TTC549 (cell line): ENCODE results near the gene HOXD9.

Experiments used
- FAIRE-seq: peaks from 2 replicates; lab custom pipeline; 2012; peaks lifted over from hg19 to GRCh38; lab: Jason Lieb, UNC

HOXD9 gene

DNA sequence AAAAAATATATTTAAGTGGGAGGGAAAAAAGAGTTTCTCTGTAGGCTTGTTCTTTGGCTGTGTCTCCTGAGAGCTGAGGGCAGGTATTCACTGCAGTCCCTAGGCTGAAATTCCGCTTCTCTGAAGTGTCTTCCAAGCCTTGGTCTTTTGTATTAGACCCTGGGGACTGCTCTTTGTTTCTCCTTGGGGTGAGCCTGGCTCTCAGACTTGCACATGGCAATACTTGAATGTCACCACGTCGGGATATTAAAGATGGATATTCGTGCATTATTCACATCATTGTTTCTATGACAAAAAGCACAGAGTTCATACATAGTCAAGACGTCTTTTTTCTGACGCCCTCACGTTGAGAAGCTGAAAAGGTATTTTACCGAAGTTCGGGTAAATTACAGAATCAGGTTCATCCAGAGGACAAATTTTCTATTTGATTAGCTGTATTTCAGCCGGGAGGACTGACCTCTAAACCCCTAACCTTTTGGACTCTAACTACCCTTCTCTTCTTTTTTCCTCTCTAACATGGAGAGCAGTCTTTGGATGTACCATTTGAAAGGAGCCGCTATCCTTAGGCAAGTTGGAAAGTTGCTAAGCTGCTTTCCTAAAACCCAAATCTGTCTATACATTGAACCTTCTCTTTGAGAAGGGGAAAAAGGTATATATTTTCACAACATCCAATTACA, 32.2 kb downstream of the HOXD9 start:
- no peak for FAIRE-seq

DNA sequence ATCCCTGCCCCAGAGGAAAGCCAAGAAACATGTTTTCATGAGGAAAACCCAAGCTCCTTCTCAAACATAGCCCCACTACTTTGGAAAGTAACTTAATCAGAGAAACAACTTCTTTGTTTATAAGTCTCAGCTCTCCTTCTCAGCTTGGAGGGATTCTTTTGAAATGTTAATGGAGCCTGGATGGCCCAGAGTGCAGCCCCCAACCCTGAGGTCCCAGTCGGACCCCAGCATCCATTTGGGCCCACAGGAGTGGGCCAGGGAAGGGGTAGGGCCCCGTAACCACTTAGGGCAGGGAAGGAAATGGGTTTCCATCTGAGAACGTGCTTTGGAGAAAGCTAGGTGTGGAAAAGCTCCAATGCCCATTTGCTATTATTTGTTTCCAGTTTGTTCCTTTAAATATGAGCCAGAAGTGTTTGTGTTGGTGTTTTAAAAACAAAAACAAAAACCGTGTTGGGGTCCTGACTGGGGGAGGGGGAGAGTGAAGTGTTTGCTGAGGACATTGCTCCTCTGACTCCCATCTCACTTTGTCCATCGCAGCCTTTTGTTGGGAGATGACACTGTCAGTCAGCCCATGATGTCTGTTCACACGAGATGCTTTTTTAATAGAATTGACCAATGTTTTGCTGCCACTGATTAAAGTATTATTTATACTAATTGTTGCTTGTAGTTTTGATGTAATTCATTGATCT, 33.0 kb downstream of the HOXD9 start:
- no peak for FAIRE-seq

DNA sequence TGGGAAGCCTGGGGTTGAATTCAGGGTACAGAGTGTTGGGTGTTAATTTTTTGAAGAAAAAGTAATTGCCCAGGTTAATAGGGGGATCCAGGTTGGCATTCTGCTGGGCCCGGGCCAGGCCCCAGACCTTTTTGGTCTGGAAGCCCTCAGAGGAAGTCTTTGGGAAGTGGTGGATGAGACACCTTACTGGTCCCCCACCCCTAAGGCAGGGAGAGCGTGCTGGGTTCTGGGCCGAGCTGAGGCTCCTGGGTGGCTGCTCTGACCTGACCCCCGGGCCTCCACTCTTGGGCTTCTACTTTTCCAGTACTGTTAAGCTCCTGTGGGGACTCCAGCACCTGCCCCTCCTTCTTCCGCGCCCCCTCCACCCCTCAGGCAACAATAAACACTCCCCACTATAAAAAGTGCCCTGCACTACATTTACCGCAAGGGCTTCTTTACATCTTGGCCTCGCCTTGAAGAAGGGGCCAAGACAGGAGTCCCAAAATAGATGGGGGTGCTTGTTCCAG, 33.8 kb downstream of the HOXD9 start:
- FAIRE-seq: no peak

DNA sequence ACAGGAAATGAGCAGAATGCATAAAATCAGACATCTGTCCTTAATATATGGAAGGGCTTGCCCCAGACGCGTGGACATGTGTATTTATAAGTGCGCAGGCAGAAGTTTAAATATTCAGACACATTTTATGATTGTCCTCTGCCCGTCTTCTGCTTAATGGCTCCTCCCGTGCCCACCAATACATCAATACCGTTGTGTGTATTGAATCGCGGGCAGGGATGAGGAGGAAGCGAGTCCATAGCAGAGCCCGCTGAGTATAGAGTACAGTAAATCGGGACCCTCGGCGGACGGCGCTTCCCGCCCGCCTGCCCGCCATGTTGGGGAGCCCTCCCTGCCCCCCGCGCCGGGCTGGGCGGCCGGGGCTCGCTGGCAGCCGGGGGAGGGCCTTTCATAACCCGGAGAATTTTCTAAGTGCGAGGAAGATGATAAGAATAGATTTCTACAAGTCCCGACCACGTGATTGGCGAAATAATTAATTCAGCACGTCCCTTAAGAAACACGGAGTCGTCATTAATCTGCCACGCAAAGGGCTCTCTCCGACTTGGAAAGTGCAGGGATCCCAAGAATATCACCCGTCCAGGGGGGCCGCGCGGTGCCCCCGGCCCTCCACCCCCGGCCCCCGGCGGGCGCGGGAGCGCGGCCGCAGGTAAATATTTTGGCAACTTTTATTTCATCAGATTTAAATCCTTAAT, 34.4 kb downstream of the HOXD9 start, which contains the start of gene HOXD3:
Gene HOXD3, plus strand, starts transcription at position 501 of the 692 bp plus-strand sequence. CDS start 11,808 bp downstream, outside the sequence.
- FAIRE-seq: no peak

DNA sequence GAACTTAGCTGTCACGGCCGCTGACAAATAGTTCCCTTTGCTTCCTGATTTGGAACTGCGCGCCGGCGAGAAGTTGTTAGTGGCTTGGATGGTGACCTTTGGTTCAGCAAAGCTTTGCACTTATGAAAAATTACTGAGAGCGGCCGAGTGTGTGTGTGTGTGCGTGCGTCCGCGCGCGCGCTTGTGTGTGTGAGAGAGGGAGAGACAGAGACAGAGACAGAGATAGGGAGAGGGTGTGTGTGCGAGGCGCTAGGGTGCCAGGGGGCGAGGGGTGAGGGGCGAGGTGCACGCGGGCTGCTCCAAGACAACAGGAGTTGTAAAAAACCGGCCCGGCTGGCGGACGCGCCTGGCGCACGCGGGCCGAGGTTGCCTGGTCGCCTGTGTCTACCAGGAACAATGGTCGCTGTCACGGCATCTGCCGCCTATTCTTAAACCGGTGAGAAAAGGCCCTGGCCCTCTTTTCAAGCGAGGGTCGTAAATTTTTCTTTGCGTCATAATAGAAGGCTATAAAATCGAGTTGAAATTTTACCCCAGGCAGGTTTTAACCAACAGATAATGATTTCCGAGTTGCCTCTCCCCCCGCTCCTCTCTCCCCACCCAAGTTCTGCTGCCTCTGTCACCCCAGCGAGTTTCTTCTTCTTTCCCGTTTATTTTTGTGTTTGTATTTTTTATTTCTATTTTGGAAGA, 35.1 kb downstream of the HOXD9 start:
- FAIRE-seq: no peak

DNA sequence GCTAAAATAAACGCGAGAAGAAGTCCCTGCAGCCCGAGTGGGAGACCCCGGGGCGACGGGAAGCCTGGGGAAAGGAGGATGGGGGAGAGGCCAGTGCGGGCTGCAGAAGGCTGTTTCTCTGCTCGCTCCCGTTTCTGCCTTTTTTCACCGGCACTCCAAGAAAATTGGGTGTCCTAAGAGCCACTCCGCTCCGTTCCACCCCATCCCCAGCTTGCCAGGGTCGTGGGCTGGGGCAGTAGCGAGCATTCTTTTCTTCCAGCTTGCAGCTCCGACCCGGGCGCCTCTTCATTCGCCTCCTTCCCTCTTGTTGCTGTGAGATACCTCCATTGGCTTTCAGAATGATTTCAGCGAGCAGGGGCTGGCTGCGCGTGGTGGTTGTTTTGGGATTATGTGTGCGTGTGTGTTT, 35.7 kb downstream of the HOXD9 start:
- FAIRE-seq: no peak

DNA sequence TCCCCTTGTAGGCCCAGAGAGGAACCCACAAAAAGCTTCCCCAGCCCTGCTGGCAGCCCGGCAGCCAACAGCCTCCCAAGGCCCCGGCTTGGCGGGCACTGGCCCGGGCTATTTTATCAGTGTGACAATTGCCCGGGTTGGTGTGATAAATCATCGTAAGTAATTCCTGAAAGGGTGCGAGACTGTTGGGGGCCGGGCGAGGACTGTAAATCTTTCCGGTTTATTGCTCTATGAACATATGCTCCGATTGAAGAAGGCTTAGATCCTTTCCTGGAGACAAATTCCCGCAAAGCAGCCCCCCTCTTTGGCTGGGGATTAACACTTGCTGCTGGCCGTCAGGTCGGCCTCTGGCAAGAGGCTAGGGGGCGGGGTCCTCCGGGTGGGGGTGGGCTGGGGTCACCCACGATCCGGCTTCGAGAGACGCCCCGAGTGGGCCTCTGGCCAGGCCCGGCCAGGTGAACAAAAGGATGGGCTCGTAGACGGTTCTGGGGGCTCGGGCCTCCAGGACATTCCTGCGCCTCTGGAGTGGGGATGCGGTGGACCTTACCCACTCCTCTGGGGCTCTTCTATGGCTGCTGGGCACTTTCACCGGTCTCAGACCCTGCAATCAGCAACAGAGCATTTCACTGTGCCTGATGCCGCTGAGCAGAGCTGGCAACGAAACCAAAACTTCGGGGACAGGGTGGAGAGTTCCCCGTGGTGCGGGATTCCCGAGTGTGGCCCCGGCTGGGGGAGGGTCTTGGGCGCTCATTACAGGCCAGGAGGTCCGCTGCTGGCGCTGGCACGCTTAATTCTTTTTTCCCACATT, 36.5 kb downstream of the HOXD9 start:
- FAIRE-seq: no peak

DNA sequence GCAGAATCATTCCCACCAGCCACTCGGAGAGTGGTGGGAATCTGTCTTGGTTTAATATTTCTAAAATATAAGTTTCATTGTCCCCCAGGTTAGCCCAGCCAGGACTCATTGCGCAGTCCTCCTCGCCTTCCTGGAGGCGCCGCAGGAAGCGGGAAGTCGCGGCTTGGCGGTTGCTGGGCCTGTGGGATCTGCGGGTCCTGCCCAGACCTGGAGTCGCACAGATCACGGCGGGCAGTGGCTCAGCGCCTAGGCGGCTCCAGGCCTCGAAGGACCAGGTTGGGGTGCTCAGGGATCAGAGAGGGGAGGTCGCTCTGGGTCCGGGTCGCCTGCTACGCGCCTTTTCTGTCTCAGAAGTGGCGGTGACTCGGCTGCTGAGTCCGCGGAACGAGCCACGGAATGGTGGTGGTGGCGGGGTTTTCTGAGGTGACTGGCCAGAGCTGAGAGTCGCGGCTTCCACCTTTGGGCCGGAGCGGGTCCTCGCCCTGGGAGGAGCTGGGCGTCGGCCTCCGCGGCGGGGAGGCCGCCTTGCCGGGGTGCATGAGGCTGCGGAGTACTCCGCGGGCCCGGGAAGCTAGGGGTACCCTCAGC, 37.2 kb downstream of the HOXD9 start:
- FAIRE-seq: no peak

DNA sequence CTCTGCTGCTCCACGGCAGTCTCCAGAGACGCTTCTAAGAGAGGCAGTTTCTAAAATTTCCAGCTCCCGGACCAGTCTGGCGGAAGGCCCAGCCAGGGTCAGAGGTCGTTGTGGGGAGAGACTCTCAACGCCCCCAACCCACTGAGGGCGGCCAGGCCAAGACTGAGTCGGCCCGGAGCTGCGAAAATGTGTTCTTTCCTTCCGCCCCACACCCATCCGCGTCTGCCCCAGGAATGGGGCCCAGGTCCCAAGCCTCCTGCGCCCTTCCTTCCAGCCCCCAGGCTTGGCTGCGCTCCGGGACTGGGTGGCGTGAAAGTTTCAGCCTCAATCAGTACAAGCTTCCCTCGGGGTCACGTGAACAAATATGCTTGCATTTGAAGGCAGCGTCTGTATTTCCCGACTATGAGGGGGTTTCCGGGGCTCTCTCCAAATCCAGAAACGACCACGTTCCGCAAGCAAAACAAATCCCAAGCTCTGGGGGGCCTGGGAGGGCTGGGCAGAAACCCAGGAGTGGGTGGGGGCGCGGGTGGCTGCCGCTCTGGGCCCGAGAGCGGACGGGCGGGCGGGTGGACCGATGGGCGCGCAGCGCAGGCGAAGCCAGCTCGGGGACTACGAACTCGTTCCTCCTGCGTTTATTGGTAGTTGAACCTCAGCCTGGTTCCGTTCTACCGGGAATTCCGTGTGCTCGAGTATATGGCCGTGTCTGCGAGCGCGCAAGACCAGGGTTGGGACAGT, 37.9 kb downstream of the HOXD9 start:
- no peak for FAIRE-seq

DNA sequence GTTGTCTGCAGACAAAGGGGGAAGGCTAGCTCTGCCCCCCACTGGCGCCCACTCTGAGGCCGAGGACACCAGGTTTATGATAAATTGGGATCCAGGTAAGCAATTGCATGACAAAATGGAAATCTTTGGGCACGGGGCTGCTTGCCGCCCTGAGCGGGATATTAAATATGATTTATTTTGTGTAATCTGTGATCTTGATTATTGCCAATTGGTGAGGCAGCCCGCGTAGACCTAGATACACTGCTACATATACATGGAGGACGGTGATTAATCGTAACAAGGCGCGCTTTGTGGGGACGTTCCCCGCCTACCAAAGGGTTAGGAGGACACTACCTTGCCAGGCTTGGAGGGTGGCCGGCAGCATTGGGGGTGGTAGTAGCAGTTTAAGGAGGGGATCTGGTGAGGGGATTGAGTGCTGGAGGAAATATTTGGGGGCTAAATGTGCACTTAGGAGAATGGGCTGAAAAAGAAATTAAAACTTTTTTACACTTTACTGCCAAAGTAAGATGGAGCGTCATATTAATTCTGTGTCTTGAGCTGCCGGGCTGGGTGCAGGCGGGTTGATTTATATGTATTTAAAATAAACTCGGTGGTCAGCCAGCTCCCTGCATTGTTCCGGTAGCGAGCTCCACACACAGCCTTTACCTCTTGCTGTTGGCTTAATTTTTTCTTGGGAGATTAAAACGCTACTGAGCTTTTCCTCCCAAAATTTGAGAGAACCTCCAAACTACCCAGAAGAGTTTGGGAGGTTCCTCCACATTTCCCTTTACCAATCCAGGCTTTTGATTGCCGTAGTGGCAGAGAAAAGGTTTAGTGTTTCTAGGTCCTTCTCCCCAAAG, 38.7 kb downstream of the HOXD9 start:
- FAIRE-seq: no peak

DNA sequence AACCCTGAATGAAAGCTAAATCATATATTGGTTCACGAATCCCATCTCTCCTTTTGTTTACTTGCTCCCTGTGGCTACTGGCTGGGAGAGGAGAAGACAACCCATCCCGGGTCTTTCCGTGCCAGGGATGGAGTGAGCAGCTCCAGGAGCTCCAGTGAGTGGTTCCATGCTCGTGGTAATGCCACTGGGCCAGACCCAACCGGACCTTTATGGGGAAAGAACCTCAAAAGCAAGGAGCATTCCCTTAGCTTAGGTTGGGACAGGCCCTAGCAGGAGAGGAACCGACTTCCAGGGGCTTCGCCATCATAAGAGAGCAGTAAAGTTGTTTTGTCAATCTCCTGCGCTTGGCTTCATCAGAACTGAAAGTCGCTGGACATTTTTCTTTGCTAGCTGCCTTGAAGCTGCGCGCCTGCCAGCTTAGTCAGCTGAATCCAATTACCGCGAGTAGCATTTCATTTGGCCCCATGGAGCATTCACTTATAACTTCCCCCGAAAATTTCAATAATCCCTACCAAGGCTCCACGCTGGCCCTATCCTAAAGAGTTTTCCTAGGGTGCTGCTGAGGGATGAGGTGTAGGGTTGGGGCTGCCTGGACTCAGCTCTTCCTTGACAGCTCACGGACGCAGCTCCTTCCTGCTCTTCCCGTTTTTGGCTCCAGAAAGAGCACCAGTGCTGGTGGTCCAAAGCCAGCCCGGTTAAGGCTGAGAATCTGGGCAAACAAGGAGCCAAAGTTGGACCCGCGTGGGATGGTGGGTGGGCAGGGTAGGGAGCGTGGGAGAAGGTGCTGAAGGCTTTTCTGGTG, 39.5 kb downstream of the HOXD9 start:
- no peak for FAIRE-seq

DNA sequence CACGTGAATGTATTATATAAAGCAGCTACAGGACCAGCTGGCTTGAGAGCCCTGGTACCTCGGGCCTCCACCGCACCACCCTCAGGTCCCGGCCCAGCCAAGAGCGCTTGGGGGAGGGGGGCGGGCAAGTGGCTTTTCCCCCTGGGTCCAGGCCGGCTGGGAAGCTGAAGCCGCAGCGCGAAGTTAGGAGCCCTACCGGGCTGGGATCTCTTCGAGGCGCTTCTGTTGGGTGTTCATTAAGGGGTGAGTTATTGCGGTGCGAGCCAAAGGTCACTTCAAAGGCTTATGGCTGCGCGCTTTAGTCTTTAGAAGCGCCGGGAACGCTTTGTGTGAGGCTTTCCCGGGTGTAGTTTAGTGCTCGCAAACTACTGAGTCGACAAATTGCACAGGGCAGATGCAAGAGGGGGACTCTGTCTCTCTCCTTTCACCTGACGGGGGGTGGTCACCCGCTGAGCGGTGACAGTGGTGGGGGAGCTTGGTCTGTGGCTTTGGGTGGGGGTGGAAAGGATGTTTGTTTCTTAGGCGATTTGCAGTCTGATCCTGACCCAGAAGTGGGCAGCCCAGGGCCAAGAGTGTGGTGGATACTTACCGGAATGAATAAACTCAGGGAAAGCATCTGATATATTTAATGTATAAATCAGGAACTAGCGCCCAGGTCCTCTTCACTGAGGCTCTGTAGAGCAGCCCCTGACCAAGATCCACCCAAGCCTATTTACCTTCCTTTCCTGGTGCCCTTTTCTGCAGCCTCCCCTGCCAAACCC, 40.6 kb downstream of the HOXD9 start:
- no peak for FAIRE-seq

DNA sequence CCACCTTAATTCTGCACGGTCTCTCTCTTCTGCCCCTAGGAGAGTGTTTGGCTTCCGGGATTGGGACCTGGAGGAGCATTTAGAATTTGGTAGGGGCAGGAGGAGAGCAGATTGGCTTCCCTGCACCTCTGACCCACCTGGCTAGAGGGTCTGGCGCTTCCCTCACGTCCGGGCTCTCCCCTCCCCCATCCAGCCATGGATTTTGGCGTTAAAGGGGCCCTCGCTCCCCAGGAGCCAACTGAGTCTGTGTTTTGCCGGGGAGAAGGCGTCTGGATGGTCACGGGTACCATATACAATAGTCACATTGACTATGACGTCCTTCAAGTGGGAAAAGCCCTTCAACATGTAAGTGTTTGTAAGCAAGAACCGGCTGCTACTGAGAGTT, 41.1 kb downstream of the HOXD9 start:
- FAIRE-seq: no peak

DNA sequence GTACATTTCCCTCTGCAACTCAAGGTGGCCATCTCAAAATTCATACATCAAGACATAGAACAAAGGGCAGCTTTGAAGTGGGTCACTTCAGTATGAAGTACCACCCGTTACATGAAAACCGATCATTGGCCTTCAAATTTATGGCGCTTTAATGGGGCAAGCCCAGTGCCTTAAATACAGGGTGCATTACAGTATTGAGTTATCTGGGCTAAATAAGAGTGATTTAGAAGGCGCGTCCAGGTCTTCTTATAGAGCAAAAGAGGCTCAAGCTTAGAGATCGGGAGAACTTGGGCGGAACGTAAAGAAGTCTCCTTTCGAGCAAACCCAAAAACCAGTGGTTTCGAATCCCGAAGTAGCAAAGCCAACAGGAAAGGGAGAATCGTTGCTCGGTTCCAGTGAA, 41.7 kb downstream of the HOXD9 start:
- FAIRE-seq: no peak

DNA sequence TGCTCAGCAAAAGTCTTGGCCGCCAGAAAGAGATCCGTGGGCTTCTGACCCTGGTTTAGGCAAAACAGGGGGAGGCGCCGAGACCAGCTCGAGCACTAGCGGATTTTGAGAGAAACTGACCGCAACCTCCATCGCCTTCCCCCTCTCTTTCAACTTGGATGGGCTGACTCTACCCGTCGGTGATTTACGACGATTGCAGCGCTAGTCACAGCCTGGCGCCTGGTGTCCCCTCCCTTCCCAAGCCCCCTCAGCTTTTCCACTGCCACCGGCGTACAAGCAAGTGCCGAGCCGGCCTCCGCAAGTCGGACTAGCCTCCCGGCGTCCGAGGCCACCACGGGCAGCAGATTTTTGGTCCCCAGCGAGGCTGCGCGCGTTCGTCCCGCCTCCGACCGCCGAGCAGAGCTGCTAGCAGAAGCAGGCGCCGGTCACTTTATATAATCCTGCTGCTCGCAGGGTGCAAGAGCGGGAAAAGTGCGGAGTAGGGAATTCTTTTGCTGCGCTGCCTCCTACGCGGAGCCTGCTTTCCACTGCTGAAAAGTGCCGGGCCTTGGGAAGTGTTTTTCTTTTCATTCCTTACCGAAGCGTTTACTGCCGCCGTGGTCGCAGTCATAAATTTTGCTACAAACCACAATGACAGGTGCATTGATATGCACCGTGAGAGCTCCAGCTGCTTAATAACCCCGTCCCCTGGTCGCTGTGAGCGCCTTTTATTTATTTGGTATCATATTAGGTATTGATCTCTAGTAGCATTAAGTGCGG, 42.3 kb downstream of the HOXD9 start:
- no peak for FAIRE-seq

DNA sequence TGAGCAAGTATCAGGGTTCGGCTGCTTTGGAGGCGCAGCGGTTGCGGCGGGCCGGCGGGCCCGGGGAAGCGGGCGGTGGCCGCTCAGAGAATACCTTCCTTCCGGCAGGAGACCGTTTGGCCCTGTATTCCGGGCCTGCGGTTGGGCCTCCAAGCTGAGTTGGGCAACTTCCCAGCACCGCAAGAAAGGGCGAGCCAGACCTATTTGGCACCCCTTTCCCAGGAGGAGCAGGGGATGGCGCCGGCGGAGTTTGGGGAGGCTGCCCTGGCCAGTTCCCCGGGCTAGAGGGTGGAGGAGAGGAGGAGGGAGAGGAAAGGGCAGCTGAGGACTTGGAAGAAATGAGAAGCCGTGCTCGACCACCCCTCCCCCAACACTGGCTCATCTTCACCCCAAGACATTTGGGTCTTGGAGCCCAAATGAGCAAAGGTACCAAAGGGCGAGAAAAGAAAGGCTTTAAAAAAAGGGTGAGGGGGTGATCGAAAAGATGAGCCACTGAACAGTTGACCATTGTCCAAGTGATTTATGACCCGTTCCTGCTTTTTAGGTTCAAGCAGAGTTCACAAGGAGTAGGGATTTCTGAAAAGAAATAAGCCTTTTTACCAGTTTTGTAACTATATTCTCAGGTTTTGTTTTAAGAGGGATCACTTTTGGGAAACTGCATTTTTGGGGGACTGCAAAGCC, 43.0 kb downstream of the HOXD9 start:
- FAIRE-seq: no peak

DNA sequence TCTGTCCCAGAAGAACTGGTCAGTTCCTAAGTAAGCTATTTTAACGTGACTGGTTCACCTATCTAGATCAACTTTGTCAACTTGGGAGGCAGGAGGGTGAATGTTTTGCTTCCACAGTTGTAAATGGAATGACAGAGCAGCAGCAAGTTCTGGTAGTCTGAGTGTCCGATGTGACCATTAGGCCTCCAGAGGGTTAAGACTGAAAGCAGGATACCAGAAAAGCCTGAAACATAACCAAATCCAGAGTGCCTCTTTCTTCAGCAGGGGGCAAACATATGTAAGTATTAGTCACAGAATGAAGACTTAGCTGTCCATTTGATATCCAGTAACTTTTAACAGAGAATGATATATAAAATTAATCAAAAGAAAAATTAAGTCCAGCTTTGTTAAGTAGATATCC, 43.8 kb downstream of the HOXD9 start:
- no peak for FAIRE-seq
